ENCODE data around the gene STX1B. TPM values are rescaled to one million over a fixed set of nuclear protein-coding genes. Genes with fewer than 3 reads are reported as not detected.
A peak's percentile ranks its signal among the peaks of the same experiment; 100 is the strongest.

The STX1B gene
- total RNA-seq, 1 donor from 2014 or later = 0.89 TPM

- DNase-seq = no peak
Measured at GRCh38 chr16:30979170-30980022, 31.0 kb downstream of the STX1B start.

- no peak for DNase-seq
Measured at GRCh38 chr16:30977502-30977901, 32.9 kb downstream of the STX1B start.

- DNase-seq = no peak
Measured at GRCh38 chr16:30976486-30976885, 34.0 kb downstream of the STX1B start.

- DNase-seq = no peak
Measured at GRCh38 chr16:30974348-30974747, 36.1 kb downstream of the STX1B start.

- no peak for DNase-seq
Measured at GRCh38 chr16:30972872-30973271, 37.6 kb downstream of the STX1B start.

- no peak for DNase-seq
Measured at GRCh38 chr16:30971298-30971697, 39.1 kb downstream of the STX1B start.

- DNase-seq = no peak
Measured at GRCh38 chr16:30969246-30969842, 41.1 kb downstream of the STX1B start.

- no peak for DNase-seq
Measured at GRCh38 chr16:30967795-30968194, 42.6 kb downstream of the STX1B start.

GRCh38 chr16:30966033-30966619, 44.3 kb downstream of the STX1B start:
- no peak for DNase-seq

GRCh38 chr16:30965436-30965835, 45.0 kb downstream of the STX1B start:
- no peak for DNase-seq

GRCh38 chr16:30964574-30965226, 45.7 kb downstream of the STX1B start:
- DNase-seq = no peak

- no peak for DNase-seq
Measured at GRCh38 chr16:30963925-30964511, 46.4 kb downstream of the STX1B start.

GRCh38 chr16:30961384-30961783, 49.1 kb downstream of the STX1B start:
- DNase-seq = no peak

GRCh38 chr16:30958175-30959079, 52.0 kb downstream of the STX1B start:
- no peak for DNase-seq

GRCh38 chr16:30957456-30958174, 52.8 kb downstream of the STX1B start, which contains the start of gene SETD1A:
Gene SETD1A (plus strand): TSS chr16:30957754. CDS start chr16:30958732, 978 bp downstream.
- peak; percentile 97 for DNase-seq

GRCh38 chr16:30956601-30957455, 53.6 kb downstream of the STX1B start:
- DNase-seq = peak; percentile 76

GRCh38 chr16:30954993-30955392, 55.4 kb downstream of the STX1B start:
- no peak for DNase-seq

- no peak for DNase-seq
Measured at GRCh38 chr16:30953511-30954124, 56.8 kb downstream of the STX1B start.

GRCh38 chr16:30953111-30953510, 57.3 kb downstream of the STX1B start:
- no peak for DNase-seq
